ENCODE data around the gene IFNG. TPM values are rescaled to one million over a fixed set of nuclear protein-coding genes. Genes with fewer than 3 reads are reported as not detected.

IFNG gene
- total and polyA plus RNA-seq, 2 donors (not counting 1 experiment from before 2014, with no cell fraction given), result not detected

- H3K27ac ChIP-seq (ENCODE audit: insufficient read depth, low read length), result no peak overlapping the region
- no peaks in the 10 kb centered on the region for H3K4me1 ChIP-seq (ENCODE audit: control insufficient read depth, extremely low read depth, insufficient read depth, low read length)
- H3K79me2 ChIP-seq (ENCODE audit: control insufficient read depth, insufficient read depth, low read length), result no peaks in the 10 kb centered on the region
- H3K4me2 ChIP-seq (ENCODE audit: extremely low read depth, insufficient read depth, low read length), result no peak overlapping the region
- TF ChIP-seq CTCF (conservative IDR thresholded peaks at IDR 0.05 in 1 of 2, IDR thresholded peaks at IDR 0.05 in 1 of 2; ENCODE audit: low read depth in 1 of 2, low read length in 2 of 2) (no peak), EZH2 (IDR thresholded peaks at IDR 0.05; ENCODE audit: low read length, missing control alignments) (no peak)
- no peaks in the 10 kb centered on the region for H3K27me3 ChIP-seq (ENCODE audit: control insufficient read depth, insufficient read depth, low read length)
- H3K9me3 ChIP-seq (ENCODE audit: control insufficient read depth, insufficient read depth, low read depth, low read length), result no peaks in the 10 kb centered on the region
- no peaks in the 10 kb centered on the region for H4K20me1 ChIP-seq (ENCODE audit: control insufficient read depth, extremely low read depth, insufficient read depth, low read length)
- H3K4me3 ChIP-seq (replicated peaks in 1 of 4; ENCODE audit: control extremely low read depth in 1 of 4, insufficient read depth in 1 of 4, low read depth in 3 of 4, low read length in 4 of 4), result no peak overlapping the region
- no peak overlapping the region for H3K9ac ChIP-seq (ENCODE audit: insufficient read depth, low read length)
- no peaks in the 10 kb centered on the region for H3K36me3 ChIP-seq (ENCODE audit: control insufficient read depth, insufficient read depth, low read length)
- no peak overlapping the region for H2AFZ ChIP-seq (ENCODE audit: low read length)
- DNase-seq (ENCODE audit: low read depth in 2 of 2), result peak in 1 of 2 donors; percentile 18
Observed at GRCh38 chr12:68111995-68112394, 47.5 kb downstream of the IFNG start.

GRCh38 chr12:68109444-68110217 lies 49.9 kb downstream of the IFNG start:
- no peaks in the 10 kb centered on the region for H3K9me3 ChIP-seq (ENCODE audit: control insufficient read depth, insufficient read depth, low read depth, low read length)
- no peaks in the 10 kb centered on the region for H3K36me3 ChIP-seq (ENCODE audit: control insufficient read depth, insufficient read depth, low read length)
- no peaks in the 10 kb centered on the region for H3K79me2 ChIP-seq (ENCODE audit: control insufficient read depth, insufficient read depth, low read length)
- no peaks in the 10 kb centered on the region for H4K20me1 ChIP-seq (ENCODE audit: control insufficient read depth, extremely low read depth, insufficient read depth, low read length)
- no peak overlapping the region for H3K9ac ChIP-seq (ENCODE audit: insufficient read depth, low read length)
- H3K4me2 ChIP-seq (ENCODE audit: extremely low read depth, insufficient read depth, low read length), result no peak overlapping the region
- H3K27ac ChIP-seq (ENCODE audit: insufficient read depth, low read length), result no peak overlapping the region
- H3K4me1 ChIP-seq (ENCODE audit: control insufficient read depth, extremely low read depth, insufficient read depth, low read length), result no peaks in the 10 kb centered on the region
- DNase-seq (ENCODE audit: low read depth in 2 of 2), result no peak
- no peak overlapping the region for H2AFZ ChIP-seq (ENCODE audit: low read length)
- TF ChIP-seq CTCF (conservative IDR thresholded peaks at IDR 0.05 in 1 of 2, IDR thresholded peaks at IDR 0.05 in 1 of 2; ENCODE audit: low read depth in 1 of 2, low read length in 2 of 2), result no peak
- no peak for TF ChIP-seq EZH2 (IDR thresholded peaks at IDR 0.05; ENCODE audit: low read length, missing control alignments)
- H3K4me3 ChIP-seq (replicated peaks in 1 of 4; ENCODE audit: control extremely low read depth in 1 of 4, insufficient read depth in 1 of 4, low read depth in 3 of 4, low read length in 4 of 4), result no peak overlapping the region
- H3K27me3 ChIP-seq (ENCODE audit: control insufficient read depth, insufficient read depth, low read length), result no peaks in the 10 kb centered on the region

GRCh38 chr12:68109001-68109400 lies 50.5 kb downstream of the IFNG start:
- H3K9me3 ChIP-seq (ENCODE audit: control insufficient read depth, insufficient read depth, low read depth, low read length), result no peaks in the 10 kb centered on the region
- TF ChIP-seq EZH2 (IDR thresholded peaks at IDR 0.05; ENCODE audit: low read length, missing control alignments), result no peak
- no peak for TF ChIP-seq CTCF (conservative IDR thresholded peaks at IDR 0.05 in 1 of 2, IDR thresholded peaks at IDR 0.05 in 1 of 2; ENCODE audit: low read depth in 1 of 2, low read length in 2 of 2)
- H3K36me3 ChIP-seq (ENCODE audit: control insufficient read depth, insufficient read depth, low read length), result no peaks in the 10 kb centered on the region
- no peak overlapping the region for H2AFZ ChIP-seq (ENCODE audit: low read length)
- H3K4me2 ChIP-seq (ENCODE audit: extremely low read depth, insufficient read depth, low read length), result no peak overlapping the region
- no peak for DNase-seq (ENCODE audit: low read depth in 2 of 2)
- H3K27ac ChIP-seq (ENCODE audit: insufficient read depth, low read length), result no peak overlapping the region
- H3K9ac ChIP-seq (ENCODE audit: insufficient read depth, low read length), result no peak overlapping the region
- no peak overlapping the region for H3K4me3 ChIP-seq (replicated peaks in 1 of 4; ENCODE audit: control extremely low read depth in 1 of 4, insufficient read depth in 1 of 4, low read depth in 3 of 4, low read length in 4 of 4)
- no peaks in the 10 kb centered on the region for H3K4me1 ChIP-seq (ENCODE audit: control insufficient read depth, extremely low read depth, insufficient read depth, low read length)
- no peaks in the 10 kb centered on the region for H3K79me2 ChIP-seq (ENCODE audit: control insufficient read depth, insufficient read depth, low read length)
- no peaks in the 10 kb centered on the region for H3K27me3 ChIP-seq (ENCODE audit: control insufficient read depth, insufficient read depth, low read length)
- no peaks in the 10 kb centered on the region for H4K20me1 ChIP-seq (ENCODE audit: control insufficient read depth, extremely low read depth, insufficient read depth, low read length)
